ENCODE results near the gene L3MBTL2. TPM values are rescaled to one million over a fixed set of nuclear protein-coding genes. Genes with fewer than 3 reads are reported as not detected.

L3MBTL2 gene
- total and polyA plus RNA-seq, 4 donors, result 8.7 to 17.4 (median 12.3) TPM

DNA sequence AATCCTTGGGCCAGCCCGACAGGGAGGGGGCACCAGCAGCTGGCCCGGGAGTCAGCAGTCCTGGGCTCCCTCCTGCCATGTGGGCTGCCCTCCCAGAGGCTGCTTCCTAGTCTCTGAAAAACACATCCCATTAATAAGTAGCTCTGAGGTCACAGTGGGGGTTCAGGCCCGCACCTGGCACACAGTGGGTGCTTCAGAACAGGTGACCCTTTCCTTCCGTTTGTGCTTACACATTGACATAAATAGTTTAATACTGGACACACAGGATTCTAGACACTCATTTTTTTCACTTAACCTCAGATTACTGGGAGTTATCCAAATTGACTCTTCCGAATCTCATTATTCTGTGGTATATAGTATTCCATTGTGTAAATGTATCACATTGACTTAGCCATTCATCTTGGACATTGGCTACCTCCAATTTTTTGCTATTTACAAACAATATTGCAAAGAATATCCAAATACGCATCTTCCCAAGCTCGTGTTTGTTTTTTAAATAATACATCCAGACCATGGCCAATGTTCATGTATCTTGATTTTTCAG, 36.1 kb downstream of the L3MBTL2 start:
- DNase-seq (ENCODE audit: low spot score), result no peak
- no peaks in the 10 kb centered on the region for H3K9me3 ChIP-seq (ENCODE audit: control insufficient read depth in 4 of 4, low read length in 3 of 4)
- TF ChIP-seq FOXA2 (IDR thresholded peaks at IDR 0.05) (no peak), HNF4G (IDR thresholded peaks at IDR 0.05) (no peak), FOXA1 (IDR thresholded peaks at IDR 0.05) (no peak)
- TF ChIP-seq, protein P1, sequence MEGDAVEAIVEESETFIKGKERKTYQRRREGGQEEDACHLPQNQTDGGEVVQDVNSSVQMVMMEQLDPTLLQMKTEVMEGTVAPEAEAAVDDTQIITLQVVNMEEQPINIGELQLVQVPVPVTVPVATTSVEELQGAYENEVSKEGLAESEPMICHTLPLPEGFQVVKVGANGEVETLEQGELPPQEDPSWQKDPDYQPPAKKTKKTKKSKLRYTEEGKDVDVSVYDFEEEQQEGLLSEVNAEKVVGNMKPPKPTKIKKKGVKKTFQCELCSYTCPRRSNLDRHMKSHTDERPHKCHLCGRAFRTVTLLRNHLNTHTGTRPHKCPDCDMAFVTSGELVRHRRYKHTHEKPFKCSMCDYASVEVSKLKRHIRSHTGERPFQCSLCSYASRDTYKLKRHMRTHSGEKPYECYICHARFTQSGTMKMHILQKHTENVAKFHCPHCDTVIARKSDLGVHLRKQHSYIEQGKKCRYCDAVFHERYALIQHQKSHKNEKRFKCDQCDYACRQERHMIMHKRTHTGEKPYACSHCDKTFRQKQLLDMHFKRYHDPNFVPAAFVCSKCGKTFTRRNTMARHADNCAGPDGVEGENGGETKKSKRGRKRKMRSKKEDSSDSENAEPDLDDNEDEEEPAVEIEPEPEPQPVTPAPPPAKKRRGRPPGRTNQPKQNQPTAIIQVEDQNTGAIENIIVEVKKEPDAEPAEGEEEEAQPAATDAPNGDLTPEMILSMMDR (IDR thresholded peaks at IDR 0.05; ENCODE audit: low read depth, low read length, missing input control), result no peak
- WGBS, result 95% methylated on average over 7 of the region's 7 CpGs
- H3K4me1 ChIP-seq (ENCODE audit: control insufficient read depth in 4 of 4, insufficient read depth in 4 of 4, low read length in 3 of 4), result peaks cover 6 to 22% (median 16%) of the 10 kb centered on the region in 4 donors
- H3K36me3 ChIP-seq (ENCODE audit: control insufficient read depth in 4 of 4, insufficient read depth in 3 of 4, low read depth in 1 of 4, low read length in 3 of 4), result peaks cover 0 to 8% (median 6%) of the 10 kb centered on the region in 4 donors
- no peak overlapping the region for H3K9ac ChIP-seq (ENCODE audit: low read depth in 1 of 2, low read length in 2 of 2)
- no peaks in the 10 kb centered on the region for H3K27me3 ChIP-seq (ENCODE audit: control insufficient read depth in 4 of 4, insufficient read depth in 4 of 4, low read length in 3 of 4)
- no peak overlapping the region for H3K4me3 ChIP-seq (ENCODE audit: low read depth in 1 of 3, low read length in 3 of 3)
- H3K27ac ChIP-seq (ENCODE audit: low read depth in 1 of 2, low read length in 2 of 2), result no peak overlapping the region

DNA sequence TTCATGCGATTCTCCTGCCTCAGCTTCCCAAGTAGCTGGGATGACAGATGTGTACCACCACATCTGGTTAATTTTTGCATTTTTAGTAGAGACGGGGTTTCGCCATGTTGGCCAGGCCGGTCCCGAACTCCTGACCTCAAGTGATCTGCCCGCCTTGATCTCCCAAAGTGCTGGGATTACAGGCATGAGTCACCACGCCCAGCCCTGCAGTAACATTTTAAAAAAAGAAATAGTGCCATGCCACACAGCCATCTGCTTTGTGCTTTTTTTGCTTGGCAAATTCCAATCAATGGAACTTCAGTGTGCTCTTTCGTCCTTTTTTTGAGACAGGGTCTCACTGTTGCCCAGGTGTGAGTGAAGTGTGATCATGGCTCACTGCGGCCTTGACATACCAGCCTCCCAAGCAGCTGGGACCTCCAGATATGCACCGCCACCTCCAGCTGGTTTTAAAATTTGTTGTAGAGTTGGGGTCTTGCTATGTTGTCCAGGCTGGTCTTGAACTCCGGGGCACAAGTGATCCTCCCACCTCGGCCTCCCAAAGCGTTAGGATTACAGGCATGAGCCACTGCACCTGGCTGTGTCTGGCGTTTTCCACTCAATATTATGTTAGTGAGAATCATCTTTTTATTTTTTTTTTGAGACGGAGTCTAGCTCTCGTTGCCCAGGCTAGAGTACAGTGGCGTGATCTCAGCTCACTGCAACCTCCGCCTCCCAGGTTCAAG, 37.4 kb downstream of the L3MBTL2 start:
- WGBS, result 96% methylated on average over 18 of the region's 18 CpGs
- Histone ChIP-seq H3K27me3 (ENCODE audit: control insufficient read depth in 4 of 4, insufficient read depth in 4 of 4, low read length in 3 of 4) (no peaks in the 10 kb centered on the region), H3K4me1 (ENCODE audit: control insufficient read depth in 4 of 4, insufficient read depth in 4 of 4, low read length in 3 of 4) (peaks cover 3 to 14% (median 9%) of the 10 kb centered on the region in 4 donors), H3K4me3 (ENCODE audit: low read depth in 1 of 3, low read length in 3 of 3) (no peak overlapping the region), H3K36me3 (ENCODE audit: control insufficient read depth in 4 of 4, insufficient read depth in 3 of 4, low read depth in 1 of 4, low read length in 3 of 4) (peaks cover 0 to 10% (median 9%) of the 10 kb centered on the region in 4 donors), H3K27ac (ENCODE audit: low read depth in 1 of 2, low read length in 2 of 2) (no peak overlapping the region), H3K9me3 (ENCODE audit: control insufficient read depth in 4 of 4, low read length in 3 of 4) (no peaks in the 10 kb centered on the region), H3K9ac (ENCODE audit: low read depth in 1 of 2, low read length in 2 of 2) (no peak overlapping the region)
- TF ChIP-seq SP1 (IDR thresholded peaks at IDR 0.05) (no peak), FOXA1 (IDR thresholded peaks at IDR 0.05) (no peak), NR2F2 (IDR thresholded peaks at IDR 0.05) (no peak), YY1 (IDR thresholded peaks at IDR 0.05) (no peak), HNF4G (IDR thresholded peaks at IDR 0.05) (no peak), HNF4A (conservative IDR thresholded peaks at IDR 0.05) (no peak)
- TF ChIP-seq, protein P2, sequence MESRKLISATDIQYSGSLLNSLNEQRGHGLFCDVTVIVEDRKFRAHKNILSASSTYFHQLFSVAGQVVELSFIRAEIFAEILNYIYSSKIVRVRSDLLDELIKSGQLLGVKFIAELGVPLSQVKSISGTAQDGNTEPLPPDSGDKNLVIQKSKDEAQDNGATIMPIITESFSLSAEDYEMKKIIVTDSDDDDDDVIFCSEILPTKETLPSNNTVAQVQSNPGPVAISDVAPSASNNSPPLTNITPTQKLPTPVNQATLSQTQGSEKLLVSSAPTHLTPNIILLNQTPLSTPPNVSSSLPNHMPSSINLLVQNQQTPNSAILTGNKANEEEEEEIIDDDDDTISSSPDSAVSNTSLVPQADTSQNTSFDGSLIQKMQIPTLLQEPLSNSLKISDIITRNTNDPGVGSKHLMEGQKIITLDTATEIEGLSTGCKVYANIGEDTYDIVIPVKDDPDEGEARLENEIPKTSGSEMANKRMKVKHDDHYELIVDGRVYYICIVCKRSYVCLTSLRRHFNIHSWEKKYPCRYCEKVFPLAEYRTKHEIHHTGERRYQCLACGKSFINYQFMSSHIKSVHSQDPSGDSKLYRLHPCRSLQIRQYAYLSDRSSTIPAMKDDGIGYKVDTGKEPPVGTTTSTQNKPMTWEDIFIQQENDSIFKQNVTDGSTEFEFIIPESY (IDR thresholded peaks at IDR 0.05), result no peak
- no peak for DNase-seq (ENCODE audit: low spot score)

DNA sequence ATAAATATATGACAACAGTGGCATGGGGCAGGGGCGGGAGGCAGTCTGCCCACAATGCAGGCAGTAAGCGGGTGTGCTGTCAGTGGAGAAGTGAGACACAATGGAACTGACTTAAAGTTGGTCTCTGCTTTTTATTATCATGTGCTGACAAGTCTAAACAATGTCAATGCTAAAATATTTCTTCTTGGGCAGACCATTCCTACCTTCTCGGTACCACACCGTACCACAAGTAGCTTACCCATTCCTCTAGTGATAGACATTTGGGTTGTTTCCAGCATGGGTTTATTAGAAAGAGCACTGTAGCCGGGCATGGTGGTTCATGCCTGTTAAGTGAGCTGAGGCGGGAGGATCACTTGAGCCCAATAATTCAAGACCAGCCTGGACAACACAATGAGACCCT, 38.2 kb downstream of the L3MBTL2 start:
- H3K9me3 ChIP-seq (ENCODE audit: control insufficient read depth in 4 of 4, low read length in 3 of 4), result no peaks in the 10 kb centered on the region
- 94% methylated on average over 6 of the region's 6 CpGs for WGBS
- no peaks in the 10 kb centered on the region for H3K27me3 ChIP-seq (ENCODE audit: control insufficient read depth in 4 of 4, insufficient read depth in 4 of 4, low read length in 3 of 4)
- TF ChIP-seq JUND (IDR thresholded peaks at IDR 0.05) (no peak), SP1 (IDR thresholded peaks at IDR 0.05) (no peak), HNF4A (conservative IDR thresholded peaks at IDR 0.05) (no peak), EGR1 (IDR thresholded peaks at IDR 0.05; ENCODE audit: low read depth in 2 of 2) (no peak), HNF4G (IDR thresholded peaks at IDR 0.05) (no peak), YY1 (IDR thresholded peaks at IDR 0.05) (no peak)
- TF ChIP-seq, protein P1 (IDR thresholded peaks at IDR 0.05; ENCODE audit: low read depth, low read length, missing input control), result no peak
- no peak for DNase-seq (ENCODE audit: low spot score)
- no peak overlapping the region for H3K27ac ChIP-seq (ENCODE audit: low read depth in 1 of 2, low read length in 2 of 2)
- H3K36me3 ChIP-seq (ENCODE audit: control insufficient read depth in 4 of 4, insufficient read depth in 3 of 4, low read depth in 1 of 4, low read length in 3 of 4), result peaks cover 0 to 10% (median 9%) of the 10 kb centered on the region in 4 donors
- H3K4me1 ChIP-seq (ENCODE audit: control insufficient read depth in 4 of 4, insufficient read depth in 4 of 4, low read length in 3 of 4), result peaks cover 3 to 15% (median 9%) of the 10 kb centered on the region in 4 donors
- no peak overlapping the region for H3K9ac ChIP-seq (ENCODE audit: low read depth in 1 of 2, low read length in 2 of 2)
- H3K4me3 ChIP-seq (ENCODE audit: low read depth in 1 of 3, low read length in 3 of 3), result no peak overlapping the region
